GM18519 (cell line): ENCODE data around the gene TMEM254.
"Not testable (repeated sequence)": the region's sequence is repeated elsewhere in the genome, so short reads cannot be mapped to it uniquely, and the experiment has no call there.

Experiments
- ATAC-seq: cut with Tn5 transposase; IDR thresholded peaks from one replicate; pipeline ENCODE4 v1.9.1; 2021; ENCODE audit warnings: mild to moderate bottlenecking, moderate library complexity; ENCODE audit not compliant: unreplicated experiment, low FRiP score

TMEM254 gene

GRCh38 chr10:80131499-80131901, 53.0 kb downstream of the TMEM254 start:
- no peak for ATAC-seq

- ATAC-seq: no peak
These were observed 54.1 kb downstream of the TMEM254 start, which contains the start of gene PLAC9 for GRCh38 chr10:80132299-80133139. TSS of gene PLAC9 (plus strand) at chr10:80132730. CDS start at chr10:80132763, 33 bp downstream.

- ATAC-seq: no peak
These were observed 54.7 kb downstream of the TMEM254 start for GRCh38 chr10:80133206-80133605.

- not testable (repeated sequence) for ATAC-seq
These were observed 55.2 kb downstream of the TMEM254 start for GRCh38 chr10:80133687-80134086.

GRCh38 chr10:80136134-80136571, 57.7 kb downstream of the TMEM254 start:
- ATAC-seq: no peak

GRCh38 chr10:80137031-80137862, 58.8 kb downstream of the TMEM254 start:
- ATAC-seq: no peak

GRCh38 chr10:80137920-80138319, 59.5 kb downstream of the TMEM254 start:
- ATAC-seq: no peak

- ATAC-seq: no peak
These were observed 60.8 kb downstream of the TMEM254 start for GRCh38 chr10:80139265-80139664.

GRCh38 chr10:80140251-80140650, 61.8 kb downstream of the TMEM254 start:
- no peak for ATAC-seq

GRCh38 chr10:80141696-80142460, 63.4 kb downstream of the TMEM254 start:
- ATAC-seq: no peak
